Vagina (tissue), 2 donors: ENCODE data around the gene MFN1.

Experiments used
- CTCF ChIP-seq, 3 experiments: fragments of 450-650 bp in 2 of 3; fragments of 200-600 bp in 1 of 3; sonication (generic) in 1 of 3; IDR thresholded peaks; one replicate each; pipeline ENCODE4 v1.5.1; 2017 to 2019; ENCODE audit warnings: antibody characterized with exemption in 3 of 3, mild to moderate bottlenecking in 2 of 3, moderate library complexity in 2 of 3
- POLR2A ChIP-seq, 2 donors: fragments of 450-650 bp; IDR thresholded peaks; one replicate each; pipeline ENCODE4 v1.6.1; 2017; ENCODE audit warnings: antibody characterized with exemption in 2 of 2, mild to moderate bottlenecking in 2 of 2, moderate library complexity in 2 of 2

GRCh38 chr3:179402963-179403362 lies 55.5 kb downstream of the MFN1 start:
- TF ChIP-seq CTCF (IDR thresholded peaks at IDR 0.05): no peak
- no peak for TF ChIP-seq POLR2A (IDR thresholded peaks at IDR 0.05)
